ENCODE data around the gene SC5D.
A peak's percentile ranks its signal among the peaks of the same experiment; 100 is the strongest.

SC5D gene

DNA sequence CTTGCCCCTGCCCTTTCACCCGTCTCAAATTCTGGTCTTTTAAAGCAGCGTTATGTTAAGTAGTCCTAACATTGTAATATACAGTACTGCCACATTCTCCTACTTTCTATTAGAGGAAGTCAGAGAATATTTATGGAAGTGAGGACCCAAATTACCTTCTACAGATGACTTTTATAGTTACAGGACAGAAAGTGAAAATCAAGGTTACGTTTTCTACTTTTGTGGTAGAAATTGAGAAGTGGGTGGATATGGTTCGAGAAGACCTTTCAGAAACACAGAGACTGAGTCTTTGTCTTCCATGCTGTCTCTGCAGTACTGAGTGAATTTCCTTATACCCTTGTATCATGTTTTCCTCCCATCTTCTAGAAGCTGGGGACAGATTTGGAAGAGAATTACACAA, 17.1 kb downstream of the SC5D start:
- no peak overlapping the region for H3K4me3 ChIP-seq (ENCODE audit: low read depth, low read length)
- no peak for DNase-seq (ENCODE audit: low read depth, low spot score)
- in situ Hi-C loops (cut with HindIII; ENCODE audit: low sequenced_read_pairs): no loop called here
- TF ChIP-seq, protein P1, sequence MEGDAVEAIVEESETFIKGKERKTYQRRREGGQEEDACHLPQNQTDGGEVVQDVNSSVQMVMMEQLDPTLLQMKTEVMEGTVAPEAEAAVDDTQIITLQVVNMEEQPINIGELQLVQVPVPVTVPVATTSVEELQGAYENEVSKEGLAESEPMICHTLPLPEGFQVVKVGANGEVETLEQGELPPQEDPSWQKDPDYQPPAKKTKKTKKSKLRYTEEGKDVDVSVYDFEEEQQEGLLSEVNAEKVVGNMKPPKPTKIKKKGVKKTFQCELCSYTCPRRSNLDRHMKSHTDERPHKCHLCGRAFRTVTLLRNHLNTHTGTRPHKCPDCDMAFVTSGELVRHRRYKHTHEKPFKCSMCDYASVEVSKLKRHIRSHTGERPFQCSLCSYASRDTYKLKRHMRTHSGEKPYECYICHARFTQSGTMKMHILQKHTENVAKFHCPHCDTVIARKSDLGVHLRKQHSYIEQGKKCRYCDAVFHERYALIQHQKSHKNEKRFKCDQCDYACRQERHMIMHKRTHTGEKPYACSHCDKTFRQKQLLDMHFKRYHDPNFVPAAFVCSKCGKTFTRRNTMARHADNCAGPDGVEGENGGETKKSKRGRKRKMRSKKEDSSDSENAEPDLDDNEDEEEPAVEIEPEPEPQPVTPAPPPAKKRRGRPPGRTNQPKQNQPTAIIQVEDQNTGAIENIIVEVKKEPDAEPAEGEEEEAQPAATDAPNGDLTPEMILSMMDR (IDR thresholded peaks at IDR 0.05; ENCODE audit: low read depth, low read length): no peak

DNA sequence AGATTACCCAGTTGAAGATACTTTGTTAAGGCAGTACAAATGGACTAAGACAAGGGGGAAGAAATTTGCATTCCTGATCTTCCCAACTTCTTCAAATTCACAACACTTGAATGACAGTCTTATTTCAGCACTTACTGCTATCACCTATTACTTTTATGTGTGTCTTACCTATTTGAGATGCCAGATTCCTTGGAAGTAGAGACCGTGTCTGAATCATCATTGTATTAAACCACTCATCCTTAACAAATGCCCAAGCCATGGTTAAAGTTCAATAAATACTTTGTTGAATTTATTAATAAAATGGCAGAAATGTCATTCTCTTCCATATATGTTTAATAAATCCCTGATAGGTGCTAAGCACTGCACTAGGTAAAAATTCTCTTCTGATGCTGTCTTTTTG, 18.3 kb downstream of the SC5D start:
- DNase-seq (ENCODE audit: low read depth, low spot score): no peak
- in situ Hi-C loops (cut with HindIII; ENCODE audit: low sequenced_read_pairs): no loop called here
- TF ChIP-seq, protein P1 (IDR thresholded peaks at IDR 0.05; ENCODE audit: low read depth, low read length): no peak
- H3K4me3 ChIP-seq (ENCODE audit: low read depth, low read length): no peak overlapping the region

DNA sequence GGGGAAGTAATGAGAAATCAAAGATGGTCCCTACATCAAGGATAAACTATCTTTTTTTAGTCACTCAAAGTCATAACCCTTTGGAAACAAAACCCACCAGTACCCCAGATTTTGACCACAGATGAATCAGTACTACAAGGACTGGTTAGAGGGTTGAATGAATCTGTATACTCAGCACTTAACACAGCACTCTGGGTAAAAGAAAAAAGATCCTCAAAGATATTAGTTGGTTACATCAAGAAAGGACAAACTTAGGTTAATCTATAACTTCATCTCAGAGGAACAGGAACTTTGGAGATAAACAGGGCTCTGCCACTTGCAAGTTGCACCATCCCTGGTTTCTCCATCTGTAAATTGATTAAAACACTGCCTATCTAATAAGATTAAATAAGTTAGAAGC, 18.8 kb downstream of the SC5D start:
- no peak for DNase-seq (ENCODE audit: low read depth, low spot score)
- H3K4me3 ChIP-seq (ENCODE audit: low read depth, low read length): no peak overlapping the region
- in situ Hi-C loops (cut with HindIII; ENCODE audit: low sequenced_read_pairs): no loop called here
- TF ChIP-seq, protein P1 (IDR thresholded peaks at IDR 0.05; ENCODE audit: low read depth, low read length): no peak

DNA sequence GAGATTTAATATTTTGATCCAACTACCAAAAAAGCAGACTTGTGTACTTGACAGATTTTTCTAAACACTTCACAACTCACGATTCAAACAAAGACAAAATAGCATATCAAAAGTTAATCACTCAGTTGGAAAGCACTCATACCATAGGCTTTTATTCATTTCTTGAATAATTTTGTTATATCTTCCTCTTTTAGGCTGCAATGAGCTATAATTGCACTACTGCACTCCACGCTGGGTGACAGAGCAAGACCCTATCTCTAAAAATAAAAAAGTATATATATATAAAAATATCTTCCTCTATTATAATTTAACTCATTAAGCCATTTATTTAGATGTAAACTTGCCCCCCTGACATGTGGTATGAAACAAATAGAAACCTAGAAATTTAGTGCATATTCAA, 19.9 kb downstream of the SC5D start:
- in situ Hi-C loops (cut with HindIII; ENCODE audit: low sequenced_read_pairs): no loop called here
- H3K4me3 ChIP-seq (ENCODE audit: low read depth, low read length): no peak overlapping the region
- TF ChIP-seq, protein P1 (IDR thresholded peaks at IDR 0.05; ENCODE audit: low read depth, low read length): no peak
- no peak for DNase-seq (ENCODE audit: low read depth, low spot score)

DNA sequence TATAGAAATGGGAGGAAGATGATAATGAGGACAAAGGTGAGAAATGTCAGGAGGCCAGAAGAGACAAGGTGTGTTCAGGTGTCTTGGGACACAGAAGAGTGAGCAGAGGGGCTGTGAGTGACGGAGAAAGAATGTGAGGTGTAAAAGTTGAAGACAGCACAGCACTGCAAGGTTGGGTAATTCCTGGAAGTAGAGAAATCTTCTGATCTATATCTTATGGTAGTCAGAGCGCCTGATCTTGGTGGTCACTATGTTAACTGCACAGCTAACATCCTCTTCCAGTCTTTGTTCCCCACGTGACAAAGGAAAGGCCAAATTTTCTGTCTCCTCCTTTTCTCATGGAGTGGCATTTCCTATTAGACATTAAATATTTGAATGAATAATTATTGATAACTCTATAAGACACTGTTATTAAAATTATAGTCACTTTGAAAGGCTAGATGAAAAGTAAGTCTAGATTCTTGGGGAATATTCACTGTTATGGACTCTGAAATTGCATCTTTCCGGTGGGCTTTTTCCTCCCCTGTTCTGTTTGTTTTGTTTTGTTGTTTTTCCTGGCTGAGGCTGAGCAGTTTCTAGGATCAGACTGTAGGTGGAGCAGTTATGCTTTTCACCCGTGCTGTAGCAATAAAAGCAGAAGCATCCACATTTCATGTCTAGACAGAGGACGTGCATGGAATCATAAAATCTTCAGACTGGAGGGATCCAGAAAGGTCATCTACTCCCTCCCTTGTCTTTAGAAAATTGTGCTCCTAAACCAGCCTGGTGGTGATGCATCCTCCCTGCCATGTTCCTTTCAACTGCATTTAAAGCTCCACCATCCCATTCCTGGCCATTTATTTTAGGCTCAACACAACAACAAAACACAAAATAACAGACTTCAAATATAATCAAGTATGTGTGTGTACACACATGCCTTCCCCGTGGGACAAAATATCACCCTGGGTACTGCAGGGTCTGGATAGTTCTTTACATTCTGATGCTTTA, 26.6 kb downstream of the SC5D start:
- TF ChIP-seq, protein P1 (IDR thresholded peaks at IDR 0.05; ENCODE audit: low read depth, low read length): peak; percentile 88
- in situ Hi-C loops (cut with HindIII; ENCODE audit: low sequenced_read_pairs): no loop called here
- peak; percentile 41 for DNase-seq (ENCODE audit: low read depth, low spot score)
- no peak overlapping the region for H3K4me3 ChIP-seq (ENCODE audit: low read depth, low read length)

DNA sequence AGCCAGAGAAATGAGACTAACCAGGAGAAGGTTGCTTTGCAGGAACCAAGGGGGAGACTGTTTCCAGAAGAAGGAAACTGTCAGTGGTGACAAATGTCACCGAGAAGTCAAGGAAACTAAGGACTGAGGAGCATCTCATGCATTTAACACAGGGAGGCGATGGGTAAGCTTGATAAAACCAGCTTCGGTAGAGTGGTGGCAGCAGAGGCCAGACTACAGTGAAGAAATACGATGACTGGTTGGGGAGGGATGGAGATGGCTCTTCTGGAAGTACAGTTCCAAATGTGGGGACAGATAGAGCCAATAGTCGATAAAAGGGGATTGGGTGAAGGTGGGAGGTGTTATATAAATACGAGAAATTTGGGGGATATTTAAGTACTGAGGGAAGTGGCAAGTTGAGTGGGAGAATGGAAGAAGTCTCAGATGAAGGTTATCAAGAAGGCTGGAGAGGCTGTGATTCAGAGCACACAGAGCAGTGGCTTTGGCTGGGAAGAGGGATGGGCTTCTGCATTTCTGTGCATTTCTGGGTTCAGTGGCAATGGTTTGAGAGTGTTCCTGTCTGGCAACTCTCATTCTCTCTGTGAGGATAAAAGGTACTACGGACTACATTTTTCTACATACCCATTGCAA, 29.2 kb downstream of the SC5D start:
- in situ Hi-C loops (cut with HindIII; ENCODE audit: low sequenced_read_pairs): no loop called here
- TF ChIP-seq, protein P1 (IDR thresholded peaks at IDR 0.05; ENCODE audit: low read depth, low read length): peak; percentile 13
- DNase-seq (ENCODE audit: low read depth, low spot score): peak; percentile 17
- H3K4me3 ChIP-seq (ENCODE audit: low read depth, low read length): no peak overlapping the region
